ENCODE results near the gene TULP4.

DNA sequence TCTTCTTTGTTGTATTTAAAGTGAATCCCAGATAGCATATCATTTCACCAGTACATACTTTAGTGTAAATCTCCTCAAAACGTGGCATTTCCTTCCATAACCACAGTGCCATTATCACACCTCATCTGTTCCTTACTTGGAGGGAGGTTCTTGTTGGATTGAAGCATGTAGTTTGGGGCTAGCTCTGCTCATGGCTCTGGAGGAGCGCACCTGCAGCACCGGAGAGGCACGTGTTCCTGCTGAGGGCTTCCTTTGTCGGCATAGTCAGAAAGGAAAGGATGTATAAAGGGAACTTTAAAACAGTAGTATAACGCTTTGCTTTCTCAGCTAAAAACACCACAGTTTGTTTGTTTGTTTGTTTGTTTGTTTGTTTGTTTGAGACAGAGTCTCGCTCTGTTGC lies 126.0 kb downstream of the TULP4 start:
- TF ChIP-seq, protein P1, sequence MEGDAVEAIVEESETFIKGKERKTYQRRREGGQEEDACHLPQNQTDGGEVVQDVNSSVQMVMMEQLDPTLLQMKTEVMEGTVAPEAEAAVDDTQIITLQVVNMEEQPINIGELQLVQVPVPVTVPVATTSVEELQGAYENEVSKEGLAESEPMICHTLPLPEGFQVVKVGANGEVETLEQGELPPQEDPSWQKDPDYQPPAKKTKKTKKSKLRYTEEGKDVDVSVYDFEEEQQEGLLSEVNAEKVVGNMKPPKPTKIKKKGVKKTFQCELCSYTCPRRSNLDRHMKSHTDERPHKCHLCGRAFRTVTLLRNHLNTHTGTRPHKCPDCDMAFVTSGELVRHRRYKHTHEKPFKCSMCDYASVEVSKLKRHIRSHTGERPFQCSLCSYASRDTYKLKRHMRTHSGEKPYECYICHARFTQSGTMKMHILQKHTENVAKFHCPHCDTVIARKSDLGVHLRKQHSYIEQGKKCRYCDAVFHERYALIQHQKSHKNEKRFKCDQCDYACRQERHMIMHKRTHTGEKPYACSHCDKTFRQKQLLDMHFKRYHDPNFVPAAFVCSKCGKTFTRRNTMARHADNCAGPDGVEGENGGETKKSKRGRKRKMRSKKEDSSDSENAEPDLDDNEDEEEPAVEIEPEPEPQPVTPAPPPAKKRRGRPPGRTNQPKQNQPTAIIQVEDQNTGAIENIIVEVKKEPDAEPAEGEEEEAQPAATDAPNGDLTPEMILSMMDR (IDR thresholded peaks at IDR 0.05): no peak
- no peak for TF ChIP-seq POLR2AphosphoS5 (IDR thresholded peaks at IDR 0.05)
- TF ChIP-seq POLR2A (IDR thresholded peaks at IDR 0.05): no peak
- TF ChIP-seq EP300 (IDR thresholded peaks at IDR 0.05): no peak
